Measurements from ENCODE around the gene LMCD1. TPM values are rescaled to one million over a fixed set of nuclear protein-coding genes. Genes with fewer than 3 reads are reported as not detected.

The LMCD1 gene
- total and polyA plus RNA-seq, 2 of the 8 experiments (the other 6 are each of a cell fraction or from before 2014, with no cell fraction given): 12.3 to 26.5 TPM

- TF ChIP-seq POU5F1 (IDR thresholded peaks at IDR 0.05; ENCODE audit: low read depth, low read length) (no peak), RAD21 (IDR thresholded peaks at IDR 0.05 in 1 of 2, conservative IDR thresholded peaks at IDR 0.05 in 1 of 2; ENCODE audit: low read depth in 2 of 2, low read length in 2 of 2) (0 out of 4 replicates have a peak, but pooled peaks of 1 of the 2 experiments have one; percentile 16), MAX (IDR thresholded peaks at IDR 0.05) (no peak)
- Histone ChIP-seq H3K79me1 (ENCODE audit: low read depth, low read length) (no peaks in the 10 kb centered on the region), H2AK5ac (ENCODE audit: low read depth, low read length) (no peak overlapping the region; the same call in 1 of the 2 replicates), H3K4ac (replicated peaks; ENCODE audit: insufficient read length, low read depth, low read length) (peak overlapping the region; percentile 46), H2BK5ac (ENCODE audit: low read depth, low read length) (peak overlapping the region; percentile 48; the same call in 1 of the 2 replicates), H2BK20ac (ENCODE audit: low read length) (peak overlapping the region; percentile 29), H3K18ac (ENCODE audit: extremely low read depth, low read length) (peak overlapping the region; percentile 35; the same call in 1 of the 2 replicates), H3K9me3 (ENCODE audit: insufficient read depth in 2 of 2, low read depth in 1 of 2, low read length in 1 of 2) (no peaks in the 10 kb centered on the region), H3K36me3 (ENCODE audit: control insufficient read depth in 2 of 4, insufficient read depth in 4 of 4, low read length in 3 of 4) (peaks cover 0 to 4% (median 0%) of the 10 kb centered on the region in 4 experiments; a peak in 1 of 8 replicates), H4K8ac (ENCODE audit: extremely low read depth, insufficient read depth, low read length) (no peak overlapping the region), H3K23me2 (ENCODE audit: low read depth, low read length) (no peaks in the 10 kb centered on the region), H3K14ac (ENCODE audit: insufficient read length) (no peak overlapping the region), H3K4me3 (ENCODE audit: extremely low read depth in 1 of 4, insufficient read depth in 2 of 4, low read depth in 3 of 4, low read length in 4 of 4) (peak overlapping the region in 1 of 4 experiments; percentile 59; a peak in 1 of 8 replicates), H4K5ac (ENCODE audit: insufficient read length, low read depth, low read length) (peak overlapping the region; percentile 32), H3K4me1 (replicated peaks in 1 of 4; ENCODE audit: control insufficient read depth in 3 of 4, insufficient read depth in 4 of 4, low read length in 3 of 4) (peaks cover 2 to 24% (median 21%) of the 10 kb centered on the region in 4 experiments; a peak in 6 of 7 replicates), H3K27me3 (replicated peaks in 1 of 4; ENCODE audit: control insufficient read depth in 3 of 4, extremely low read depth in 1 of 4, insufficient read depth in 3 of 4, low read length in 3 of 4) (no peaks in the 10 kb centered on the region), H3K4me2 (ENCODE audit: insufficient read depth in 1 of 2, low read depth in 2 of 2, low read length in 2 of 2) (peak overlapping the region; percentile 45 to 61), H4K91ac (replicated peaks; ENCODE audit: insufficient read length, low read length) (peak overlapping the region; percentile 45), H3K27ac (ENCODE audit: low read depth, low read length) (peak overlapping the region; percentile 53; the same call in 1 of the 2 replicates), H3K9ac (replicated peaks in 1 of 4; ENCODE audit: extremely low read depth in 1 of 4, low read depth in 3 of 4, low read length in 3 of 4) (no peak overlapping the region; a peak in 1 of 7 replicates), H3K79me2 (ENCODE audit: control insufficient read depth in 1 of 2, insufficient read depth in 2 of 2, low read length in 2 of 2) (peaks cover 0 to 4% of the 10 kb centered on the region in 2 experiments; a peak in 2 of 4 replicates), H2BK12ac (ENCODE audit: low read depth, low read length) (0 out of 2 replicates have a peak overlapping the region, but pooled peaks have one; percentile 29), H2BK15ac (ENCODE audit: low read length) (no peak overlapping the region), H2BK120ac (replicated peaks; ENCODE audit: low read depth, low read length) (peak overlapping the region; percentile 84), H2AFZ (ENCODE audit: low read length) (no peak overlapping the region), H3K56ac (replicated peaks; ENCODE audit: insufficient read length, low read depth, low read length) (peak overlapping the region; percentile 62), H3K23ac (ENCODE audit: insufficient read length) (no peak overlapping the region), H4K20me1 (replicated peaks in 1 of 2; ENCODE audit: control insufficient read depth in 1 of 2, insufficient read depth in 2 of 2, low read length in 2 of 2) (no peaks in the 10 kb centered on the region)
- WGBS, 2 experiments (ENCODE audit: extremely low coverage in 1 of 2, insufficient coverage in 1 of 2, insufficient read length in 1 of 2, insufficient replicate concordance in 2 of 2, low coverage in 1 of 2, low lambda C conversion rate in 2 of 2, missing lambda C conversion rate in 1 of 2): 40% methylated on average over 9 of the region's 11 CpGs; no CpG with 5 or more reads in 1 of the 2 experiments
- FAIRE-seq: no peak
- POLR2A ChIA-PET (ENCODE audit: partially characterized antibody): interaction anchor here (0.6 to 1.6 kb wide), 7 partner anchors 11 to 709 kb away, joined by 3 to 5 read pairs (median 3); no protein-coding TSS in a partner anchor
- DNase-seq (ENCODE audit: low read depth in 1 of 2, low spot score in 2 of 2): no peak
- CTCF ChIA-PET (ENCODE audit: partially characterized antibody): interaction anchor here (1.0 to 2.0 kb wide), 5 partner anchors 17 to 83 kb away, joined by 3 to 9 read pairs (median 3); no protein-coding TSS in a partner anchor
Measured at GRCh38 chr3:8500319-8500988, 1.2 kb upstream of the LMCD1 start.

All from H1 (cell line).